Hepatocyte (in vitro differentiated cells): ENCODE results near the gene ALK.

Source experiments
- EZH2 ChIP-seq: fragments of 200-600 bp; sonication (generic); IDR thresholded peaks from 2 replicates; pipeline ENCODE4 v1.6.1; 2016; ENCODE audit warnings: antibody characterized with exemption, mild to moderate bottlenecking, borderline replicate concordance
- EZH2phosphoT487 ChIP-seq: fragments of 200-600 bp; sonication (generic); IDR thresholded peaks from one replicate; pipeline ENCODE4 v1.6.1; 2018; ENCODE audit warnings: antibody characterized with exemption, mild to moderate bottlenecking, low read depth, moderate library complexity; ENCODE audit not compliant: unreplicated experiment, severe bottlenecking
- TF ChIP-seq, protein P1 (sequence below): fragments of 200-600 bp; sonication (generic); IDR thresholded peaks from 2 replicates; pipeline ENCODE4 v1.5.1; 2016; ENCODE audit warnings: antibody characterized with exemption, mild to moderate bottlenecking; ENCODE audit not compliant: poor library complexity

DNA sequence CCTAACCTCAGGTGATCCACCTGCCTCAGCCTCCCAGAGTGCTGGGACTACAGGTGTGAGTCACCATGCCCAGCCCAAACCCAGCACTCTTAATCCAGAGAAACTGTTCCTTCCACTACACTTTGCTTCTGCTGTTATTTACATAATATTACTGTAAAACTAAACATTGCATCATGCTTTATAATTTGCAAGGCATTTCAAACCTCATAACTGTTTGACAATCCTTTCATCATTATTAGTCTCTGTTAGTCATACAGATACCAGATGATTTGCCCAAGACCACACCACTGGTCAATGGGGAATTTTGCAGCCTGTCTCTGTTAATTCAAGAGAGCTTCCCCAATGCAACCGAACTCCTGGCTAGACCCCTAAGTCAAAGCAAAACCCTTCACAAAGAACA lies 338.3 kb downstream of the ALK start:
- TF ChIP-seq, protein P1, sequence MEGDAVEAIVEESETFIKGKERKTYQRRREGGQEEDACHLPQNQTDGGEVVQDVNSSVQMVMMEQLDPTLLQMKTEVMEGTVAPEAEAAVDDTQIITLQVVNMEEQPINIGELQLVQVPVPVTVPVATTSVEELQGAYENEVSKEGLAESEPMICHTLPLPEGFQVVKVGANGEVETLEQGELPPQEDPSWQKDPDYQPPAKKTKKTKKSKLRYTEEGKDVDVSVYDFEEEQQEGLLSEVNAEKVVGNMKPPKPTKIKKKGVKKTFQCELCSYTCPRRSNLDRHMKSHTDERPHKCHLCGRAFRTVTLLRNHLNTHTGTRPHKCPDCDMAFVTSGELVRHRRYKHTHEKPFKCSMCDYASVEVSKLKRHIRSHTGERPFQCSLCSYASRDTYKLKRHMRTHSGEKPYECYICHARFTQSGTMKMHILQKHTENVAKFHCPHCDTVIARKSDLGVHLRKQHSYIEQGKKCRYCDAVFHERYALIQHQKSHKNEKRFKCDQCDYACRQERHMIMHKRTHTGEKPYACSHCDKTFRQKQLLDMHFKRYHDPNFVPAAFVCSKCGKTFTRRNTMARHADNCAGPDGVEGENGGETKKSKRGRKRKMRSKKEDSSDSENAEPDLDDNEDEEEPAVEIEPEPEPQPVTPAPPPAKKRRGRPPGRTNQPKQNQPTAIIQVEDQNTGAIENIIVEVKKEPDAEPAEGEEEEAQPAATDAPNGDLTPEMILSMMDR: no peak
- TF ChIP-seq EZH2 (no peak), EZH2phosphoT487 (no peak)
